GM19023 (cell line): ENCODE measurements around the gene PDE4D.
"Not testable (repeated sequence)": the region's sequence is repeated elsewhere in the genome, so short reads cannot be mapped to it uniquely, and the experiment has no call there.

Experiments used
- ATAC-seq: cut with Tn5 transposase; IDR thresholded peaks from one replicate; pipeline ENCODE4 v1.9.1; 2021; ENCODE audit warnings: mild to moderate bottlenecking, moderate library complexity; ENCODE audit not compliant: unreplicated experiment

The PDE4D gene

GRCh38 chr5:59439303-59439702, 454.2 kb downstream of the PDE4D start:
- ATAC-seq: no peak

- no peak for ATAC-seq
Measured at GRCh38 chr5:59437176-59437575, 456.4 kb downstream of the PDE4D start.

GRCh38 chr5:59436364-59437148, 457.0 kb downstream of the PDE4D start:
- ATAC-seq: no peak

GRCh38 chr5:59433174-59433573, 460.4 kb downstream of the PDE4D start:
- no peak for ATAC-seq

- ATAC-seq: no peak
Measured at GRCh38 chr5:59430066-59430685, 463.4 kb downstream of the PDE4D start.

GRCh38 chr5:59428391-59428790, 465.1 kb downstream of the PDE4D start:
- no peak for ATAC-seq

- no peak for ATAC-seq
Measured at GRCh38 chr5:59424515-59424914, 469.0 kb downstream of the PDE4D start.

- no peak for ATAC-seq
Measured at GRCh38 chr5:59423021-59423420, 470.5 kb downstream of the PDE4D start.

- no peak for ATAC-seq
Measured at GRCh38 chr5:59421986-59422941, 471.3 kb downstream of the PDE4D start.

GRCh38 chr5:59420596-59420995, 472.9 kb downstream of the PDE4D start:
- no peak for ATAC-seq

GRCh38 chr5:59418808-59419207, 474.7 kb downstream of the PDE4D start:
- ATAC-seq: no peak

- no peak for ATAC-seq
Measured at GRCh38 chr5:59416451-59416850, 477.1 kb downstream of the PDE4D start.

- no peak for ATAC-seq
Measured at GRCh38 chr5:59416026-59416425, 477.5 kb downstream of the PDE4D start.

- ATAC-seq: no peak
Measured at GRCh38 chr5:59412428-59412827, 481.1 kb downstream of the PDE4D start.

GRCh38 chr5:59408997-59409396, 484.5 kb downstream of the PDE4D start:
- not testable (repeated sequence) for ATAC-seq

- no peak for ATAC-seq
Measured at GRCh38 chr5:59407967-59408366, 485.6 kb downstream of the PDE4D start.

- no peak for ATAC-seq
Measured at GRCh38 chr5:59401637-59402036, 491.9 kb downstream of the PDE4D start.

- ATAC-seq: not testable (repeated sequence)
Measured at GRCh38 chr5:59394956-59395355, 498.6 kb downstream of the PDE4D start.

- ATAC-seq: no peak
Measured at GRCh38 chr5:59393585-59394420, 499.7 kb downstream of the PDE4D start.

GRCh38 chr5:59391576-59391975, 501.9 kb downstream of the PDE4D start:
- no peak for ATAC-seq
